ENCODE results near the gene CABCOCO1.

Gene CABCOCO1
- 0 reads per million in 2 donors for total RNA-seq

- DNase-seq = no peak
These were observed at the start of gene CABCOCO1 for GRCh38 chr10:61662794-61663259. Gene CABCOCO1 (plus strand): TSS chr10:61662929. CDS start chr10:61662973, 44 bp downstream.

GRCh38 chr10:61613665-61614064 is 49.1 kb upstream of the CABCOCO1 start:
- DNase-seq = no peak

- DNase-seq = no peak
These were observed 46.1 kb upstream of the CABCOCO1 start for GRCh38 chr10:61616611-61617010.

- DNase-seq = no peak
These were observed 45.5 kb upstream of the CABCOCO1 start for GRCh38 chr10:61617180-61617579.

GRCh38 chr10:61617586-61617985 is 45.1 kb upstream of the CABCOCO1 start:
- DNase-seq = no peak

GRCh38 chr10:61618388-61618961 is 44.3 kb upstream of the CABCOCO1 start:
- DNase-seq = no peak

- DNase-seq = no peak
These were observed 42.2 kb upstream of the CABCOCO1 start for GRCh38 chr10:61620506-61620905.

GRCh38 chr10:61621605-61622051 is 41.1 kb upstream of the CABCOCO1 start:
- no peak for DNase-seq

- no peak for DNase-seq
These were observed 39.6 kb upstream of the CABCOCO1 start for GRCh38 chr10:61623161-61623560.

- DNase-seq = no peak
These were observed 36.5 kb upstream of the CABCOCO1 start for GRCh38 chr10:61626209-61626608.

- no peak for DNase-seq
These were observed 35.5 kb upstream of the CABCOCO1 start for GRCh38 chr10:61627266-61627665.

GRCh38 chr10:61628151-61628874 is 34.4 kb upstream of the CABCOCO1 start:
- DNase-seq = no peak

- DNase-seq = no peak
These were observed 33.7 kb upstream of the CABCOCO1 start for GRCh38 chr10:61628875-61629513.

- DNase-seq = no peak
These were observed 33.2 kb upstream of the CABCOCO1 start for GRCh38 chr10:61629576-61629975.

GRCh38 chr10:61632057-61632670 is 30.6 kb upstream of the CABCOCO1 start:
- no peak for DNase-seq

- no peak for DNase-seq
These were observed 29.1 kb upstream of the CABCOCO1 start for GRCh38 chr10:61633665-61634064.

GRCh38 chr10:61634746-61635145 is 28.0 kb upstream of the CABCOCO1 start:
- no peak for DNase-seq

GRCh38 chr10:61635471-61635870 is 27.3 kb upstream of the CABCOCO1 start:
- DNase-seq = no peak

- DNase-seq = no peak
These were observed 26.8 kb upstream of the CABCOCO1 start for GRCh38 chr10:61635932-61636331.

GRCh38 chr10:61639952-61640351 is 22.8 kb upstream of the CABCOCO1 start:
- no peak for DNase-seq

- no peak for DNase-seq
These were observed 21.9 kb upstream of the CABCOCO1 start for GRCh38 chr10:61640856-61641255.

- no peak for DNase-seq
These were observed 20.6 kb upstream of the CABCOCO1 start for GRCh38 chr10:61642150-61642571.

GRCh38 chr10:61642676-61643075 is 20.1 kb upstream of the CABCOCO1 start:
- DNase-seq = no peak

All from T-helper 9 cell (primary cell).